Measurements from ENCODE around the gene BGN.

- TF ChIP-seq CTCF (IDR thresholded peaks at IDR 0.05) (no peak), EZH2 (IDR thresholded peaks at IDR 0.05; ENCODE audit: borderline replicate concordance, insufficient read depth, low read depth, low read length, poor library complexity, severe bottlenecking) (no peak)
These were observed 23.0 kb upstream of the BGN start for GRCh38 chrX:153471663-153472280.
